HepG2 (cell line): ENCODE measurements around the gene VAMP3. TPM values are rescaled to one million over a fixed set of nuclear protein-coding genes. Genes with fewer than 3 reads are reported as not detected.

ENCODE experiments used
- AGO2 ChIP-seq: fragments of 200-400 bp; formaldehyde crosslinking; optimal IDR thresholded peaks from 2 replicates; pipeline ENCODE3; 2017; ENCODE audit warnings: mild to moderate bottlenecking, low read depth, low read length, moderate library complexity
- ATF1 ChIP-seq: IDR thresholded peaks from 2 replicates; pipeline ENCODE4 v1.6.1; 2016; ENCODE audit warnings: mild to moderate bottlenecking, control low read depth
- ELF1 ChIP-seq: sonication (generic); formaldehyde crosslinking; IDR thresholded peaks from 2 replicates; pipeline ENCODE4 v1.4.0; 2020; ENCODE audit warnings: missing genetic modification reagents
- GATAD2A ChIP-seq: IDR thresholded peaks from 2 replicates; pipeline ENCODE4 v1.6.1; 2016
- HNRNPK ChIP-seq: fragments of 200-400 bp; formaldehyde crosslinking; IDR thresholded peaks from 2 replicates; pipeline ENCODE4 v1.6.1; 2018; ENCODE audit warnings: low read length, low read depth, moderate library complexity, mild to moderate bottlenecking; ENCODE audit not compliant: poor library complexity, severe bottlenecking
- KLF16 ChIP-seq, 2 experiments: sonication (generic) in 1 of 2; formaldehyde crosslinking in 1 of 2; IDR thresholded peaks; 2 replicates each; pipeline versions ENCODE4 v1.6.1 to v1.8.0; 2016 to 2023; ENCODE audit warnings: missing genetic modification reagents in 2 of 2, missing compliant biosample characterization in 1 of 2
- MYC ChIP-seq: sonication (generic); formaldehyde crosslinking; IDR thresholded peaks from 2 replicates; pipeline ENCODE4 v1.9.0; 2021; ENCODE audit warnings: missing genetic modification reagents, borderline replicate concordance
- RBFOX2 ChIP-seq: fragments of 200-400 bp; formaldehyde crosslinking; IDR thresholded peaks from 2 replicates; pipeline ENCODE4 v1.6.1; 2017; ENCODE audit warnings: low read depth, mild to moderate bottlenecking, low read length
- RXRA ChIP-seq: sonication (generic); formaldehyde crosslinking; IDR thresholded peaks from 2 replicates; pipeline ENCODE4 v1.5.1; 2020; ENCODE audit warnings: missing genetic modification reagents
- RXRB ChIP-seq: IDR thresholded peaks from 2 replicates; pipeline ENCODE4 v1.6.1; 2016; ENCODE audit warnings: borderline replicate concordance, missing genetic modification reagents, missing compliant biosample characterization
- SALL2 ChIP-seq: sonication (generic); formaldehyde crosslinking; IDR thresholded peaks from 2 replicates; pipeline ENCODE4 v1.8.1; 2023; ENCODE audit warnings: mild to moderate bottlenecking, missing genetic modification reagents, inconsistent platforms
- TBX2 ChIP-seq: sonication (generic); formaldehyde crosslinking; IDR thresholded peaks from 2 replicates; pipeline ENCODE4 v1.5.0; 2020; ENCODE audit warnings: missing genetic modification reagents, mild to moderate bottlenecking, borderline replicate concordance
- ZFX ChIP-seq: sonication (generic); formaldehyde crosslinking; IDR thresholded peaks from 2 replicates; pipeline ENCODE4 v1.4.0; 2020; ENCODE audit warnings: mild to moderate bottlenecking, low read depth, missing genetic modification reagents, moderate library complexity
- ZNF12 ChIP-seq: sonication (generic); formaldehyde crosslinking; IDR thresholded peaks from 2 replicates; pipeline ENCODE4 v1.5.0; 2020; ENCODE audit warnings: missing genetic modification reagents
- ZNF615 ChIP-seq: sonication (generic); formaldehyde crosslinking; IDR thresholded peaks from 2 replicates; pipeline ENCODE4 v1.5.0; 2020; ENCODE audit warnings: mild to moderate bottlenecking, missing genetic modification reagents, borderline replicate concordance
- ZNF768 ChIP-seq: sonication (generic); formaldehyde crosslinking; IDR thresholded peaks from 2 replicates; pipeline ENCODE4 v1.4.0; 2020; ENCODE audit warnings: missing genetic modification reagents
- ZNF777 ChIP-seq: sonication (generic); formaldehyde crosslinking; IDR thresholded peaks from 2 replicates; pipeline ENCODE4 v1.4.0; 2020; ENCODE audit warnings: missing genetic modification reagents
- polyA plus RNA-seq, 8 experiments: library from polyadenylated mRNA; depleted of rRNA in 3 of 8; stranded (reverse) in 7 of 8; unstranded in 1 of 8; fragments of >200 nt; fragmentation: Illumina TruSeq in 4 of 8; extraction: Trizol in 4 of 8; gene quantifications; 2 replicates each; pipeline versions ENCODE4 v1.2.1 to v1.2.3, GENCODE V29; 2011 to 2016; ENCODE audit warnings: low read depth in 4 of 8, missing spikeins in 1 of 8, mixed read lengths in 1 of 8; ENCODE audit not compliant: insufficient read depth in 1 of 8
- total RNA-seq, 5 experiments: library from RNA; depleted of rRNA; stranded (reverse); fragments of >200 nt; fragmentation: Illumina TruSeq; extraction: Trizol; gene quantifications; 2 replicates each; pipeline ENCODE4 v1.2.3, GENCODE V29; 2016; ENCODE audit warnings: low read depth in 1 of 5
- TF ChIP-seq, protein P1 (sequence below): sonication (generic); formaldehyde crosslinking; IDR thresholded peaks from 2 replicates; pipeline ENCODE4 v1.4.0; 2020; ENCODE audit warnings: mild to moderate bottlenecking, missing genetic modification reagents, borderline replicate concordance
- TF ChIP-seq, protein P2 (sequence below): IDR thresholded peaks from 2 replicates; pipeline ENCODE4 v1.4.0; 2020; ENCODE audit warnings: mild to moderate bottlenecking, missing genetic modification reagents
- TF ChIP-seq, protein P3 (sequence below): sonication (generic); formaldehyde crosslinking; IDR thresholded peaks from 2 replicates; pipeline ENCODE4 v1.5.1; 2020; ENCODE audit warnings: missing genetic modification reagents, mild to moderate bottlenecking, borderline replicate concordance

Gene VAMP3
- total and polyA plus RNA-seq, 2 of the 13 experiments (the other 11 are each of a cell fraction or from before 2014, with no cell fraction given), result 75.3 to 88.7 TPM

DNA sequence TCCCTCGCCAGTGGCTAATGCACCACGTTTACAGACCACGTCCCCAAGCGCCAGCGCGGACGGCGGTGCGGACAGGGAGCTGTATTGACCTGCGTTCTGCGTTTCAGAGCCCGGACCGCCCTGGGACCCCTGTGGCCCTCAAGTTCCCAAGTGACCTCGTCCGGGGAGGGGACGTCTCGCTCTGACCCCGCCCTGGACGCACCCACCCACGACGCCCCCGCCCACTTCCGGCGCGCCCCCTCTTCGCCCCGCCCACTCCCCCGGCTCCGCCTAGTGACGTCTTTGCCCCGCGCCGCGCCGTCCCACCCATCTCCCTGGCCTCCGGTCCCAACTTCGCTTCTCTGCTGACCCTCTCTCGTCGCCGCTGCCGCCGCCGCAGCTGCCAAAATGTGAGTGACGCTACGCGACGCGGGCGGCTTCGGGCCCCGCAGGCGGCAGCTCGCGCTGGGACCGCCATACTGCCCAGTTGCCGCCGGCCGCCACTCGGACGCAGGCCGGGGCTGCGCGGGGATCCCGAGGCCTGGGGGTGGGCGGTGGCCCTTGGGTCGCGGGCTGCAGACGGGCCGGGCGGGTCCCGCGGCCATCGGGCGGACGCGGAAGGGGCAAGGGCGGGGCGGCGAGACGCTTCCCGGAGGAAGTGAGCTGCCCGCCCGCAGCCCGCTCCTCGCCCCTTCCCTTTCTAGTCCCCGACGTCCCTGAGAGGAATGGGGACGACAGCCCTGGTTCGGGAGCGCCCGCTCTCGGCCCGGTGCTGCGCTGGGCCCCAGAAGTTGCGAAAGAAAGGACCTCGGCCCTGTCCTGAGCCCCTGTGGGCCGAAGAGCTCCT is at the start of gene VAMP3 (continued):
- TF ChIP-seq ATF1 (CRISPR knock-in tag) (peak; percentile 89), HNRNPK (no peak), RXRB (CRISPR knock-in tag) (peak; percentile 20; the same call in 1 of the 2 replicates), ZNF615 (CRISPR knock-in tag) (no peak), SALL2 (CRISPR knock-in tag) (peak; percentile 39; the same call in 1 of the 2 replicates), TBX2 (CRISPR knock-in tag) (peak; percentile 35), ZNF777 (CRISPR knock-in tag) (peak; percentile 59), ZNF12 (no peak), KLF16 (CRISPR knock-in tag; IDR thresholded peaks at IDR 0.05) (peak in 1 of 2 experiments; percentile 99; a peak in 2 of 4 replicates), ZNF768 (CRISPR knock-in tag) (peak; percentile 35; the same call in 1 of the 2 replicates), ELF1 (CRISPR knock-in tag) (peak; percentile 66; the same call in 1 of the 2 replicates), MYC (peak; percentile 9; the same call in 1 of the 2 replicates), RXRA (CRISPR knock-in tag) (peak; percentile 56), RBFOX2 (peak; percentile 95), AGO2 (peak; percentile 57), GATAD2A (CRISPR knock-in tag) (peak; percentile 51), ZFX (peak; percentile 95)
- TF ChIP-seq, protein P1, sequence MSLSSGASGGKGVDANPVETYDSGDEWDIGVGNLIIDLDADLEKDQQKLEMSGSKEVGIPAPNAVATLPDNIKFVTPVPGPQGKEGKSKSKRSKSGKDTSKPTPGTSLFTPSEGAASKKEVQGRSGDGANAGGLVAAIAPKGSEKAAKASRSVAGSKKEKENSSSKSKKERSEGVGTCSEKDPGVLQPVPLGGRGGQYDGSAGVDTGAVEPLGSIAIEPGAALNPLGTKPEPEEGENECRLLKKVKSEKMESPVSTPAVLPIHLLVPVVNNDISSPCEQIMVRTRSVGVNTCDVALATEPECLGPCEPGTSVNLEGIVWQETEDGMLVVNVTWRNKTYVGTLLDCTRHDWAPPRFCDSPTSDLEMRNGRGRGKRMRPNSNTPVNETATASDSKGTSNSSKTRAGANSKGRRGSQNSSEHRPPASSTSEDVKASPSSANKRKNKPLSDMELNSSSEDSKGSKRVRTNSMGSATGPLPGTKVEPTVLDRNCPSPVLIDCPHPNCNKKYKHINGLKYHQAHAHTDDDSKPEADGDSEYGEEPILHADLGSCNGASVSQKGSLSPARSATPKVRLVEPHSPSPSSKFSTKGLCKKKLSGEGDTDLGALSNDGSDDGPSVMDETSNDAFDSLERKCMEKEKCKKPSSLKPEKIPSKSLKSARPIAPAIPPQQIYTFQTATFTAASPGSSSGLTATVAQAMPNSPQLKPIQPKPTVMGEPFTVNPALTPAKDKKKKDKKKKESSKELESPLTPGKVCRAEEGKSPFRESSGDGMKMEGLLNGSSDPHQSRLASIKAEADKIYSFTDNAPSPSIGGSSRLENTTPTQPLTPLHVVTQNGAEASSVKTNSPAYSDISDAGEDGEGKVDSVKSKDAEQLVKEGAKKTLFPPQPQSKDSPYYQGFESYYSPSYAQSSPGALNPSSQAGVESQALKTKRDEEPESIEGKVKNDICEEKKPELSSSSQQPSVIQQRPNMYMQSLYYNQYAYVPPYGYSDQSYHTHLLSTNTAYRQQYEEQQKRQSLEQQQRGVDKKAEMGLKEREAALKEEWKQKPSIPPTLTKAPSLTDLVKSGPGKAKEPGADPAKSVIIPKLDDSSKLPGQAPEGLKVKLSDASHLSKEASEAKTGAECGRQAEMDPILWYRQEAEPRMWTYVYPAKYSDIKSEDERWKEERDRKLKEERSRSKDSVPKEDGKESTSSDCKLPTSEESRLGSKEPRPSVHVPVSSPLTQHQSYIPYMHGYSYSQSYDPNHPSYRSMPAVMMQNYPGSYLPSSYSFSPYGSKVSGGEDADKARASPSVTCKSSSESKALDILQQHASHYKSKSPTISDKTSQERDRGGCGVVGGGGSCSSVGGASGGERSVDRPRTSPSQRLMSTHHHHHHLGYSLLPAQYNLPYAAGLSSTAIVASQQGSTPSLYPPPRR (CRISPR knock-in tag), result peak; percentile 27; the same call in 1 of the 2 replicates
- TF ChIP-seq, protein P2, sequence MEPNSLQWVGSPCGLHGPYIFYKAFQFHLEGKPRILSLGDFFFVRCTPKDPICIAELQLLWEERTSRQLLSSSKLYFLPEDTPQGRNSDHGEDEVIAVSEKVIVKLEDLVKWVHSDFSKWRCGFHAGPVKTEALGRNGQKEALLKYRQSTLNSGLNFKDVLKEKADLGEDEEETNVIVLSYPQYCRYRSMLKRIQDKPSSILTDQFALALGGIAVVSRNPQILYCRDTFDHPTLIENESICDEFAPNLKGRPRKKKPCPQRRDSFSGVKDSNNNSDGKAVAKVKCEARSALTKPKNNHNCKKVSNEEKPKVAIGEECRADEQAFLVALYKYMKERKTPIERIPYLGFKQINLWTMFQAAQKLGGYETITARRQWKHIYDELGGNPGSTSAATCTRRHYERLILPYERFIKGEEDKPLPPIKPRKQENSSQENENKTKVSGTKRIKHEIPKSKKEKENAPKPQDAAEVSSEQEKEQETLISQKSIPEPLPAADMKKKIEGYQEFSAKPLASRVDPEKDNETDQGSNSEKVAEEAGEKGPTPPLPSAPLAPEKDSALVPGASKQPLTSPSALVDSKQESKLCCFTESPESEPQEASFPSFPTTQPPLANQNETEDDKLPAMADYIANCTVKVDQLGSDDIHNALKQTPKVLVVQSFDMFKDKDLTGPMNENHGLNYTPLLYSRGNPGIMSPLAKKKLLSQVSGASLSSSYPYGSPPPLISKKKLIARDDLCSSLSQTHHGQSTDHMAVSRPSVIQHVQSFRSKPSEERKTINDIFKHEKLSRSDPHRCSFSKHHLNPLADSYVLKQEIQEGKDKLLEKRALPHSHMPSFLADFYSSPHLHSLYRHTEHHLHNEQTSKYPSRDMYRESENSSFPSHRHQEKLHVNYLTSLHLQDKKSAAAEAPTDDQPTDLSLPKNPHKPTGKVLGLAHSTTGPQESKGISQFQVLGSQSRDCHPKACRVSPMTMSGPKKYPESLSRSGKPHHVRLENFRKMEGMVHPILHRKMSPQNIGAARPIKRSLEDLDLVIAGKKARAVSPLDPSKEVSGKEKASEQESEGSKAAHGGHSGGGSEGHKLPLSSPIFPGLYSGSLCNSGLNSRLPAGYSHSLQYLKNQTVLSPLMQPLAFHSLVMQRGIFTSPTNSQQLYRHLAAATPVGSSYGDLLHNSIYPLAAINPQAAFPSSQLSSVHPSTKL, result peak; percentile 37
- TF ChIP-seq, protein P3, sequence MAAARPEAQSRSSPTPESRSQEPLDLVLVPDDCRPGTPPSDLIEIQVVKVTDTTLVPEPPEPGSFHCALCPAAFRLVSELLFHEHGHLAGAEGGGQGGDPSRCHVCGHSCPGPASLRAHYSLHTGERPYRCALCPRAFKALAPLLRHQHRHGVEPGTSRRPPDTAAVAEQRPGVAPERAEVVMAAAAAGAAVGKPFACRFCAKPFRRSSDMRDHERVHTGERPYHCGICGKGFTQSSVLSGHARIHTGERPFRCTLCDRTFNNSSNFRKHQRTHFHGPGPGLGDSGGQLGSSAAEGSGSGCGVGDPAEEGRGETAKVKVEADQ (CRISPR knock-in tag), result 0 out of 2 replicates have a peak, but pooled peaks have one; percentile 22
